NCI-H345 treated with DMSO at 0.1 percent for 48 hours (cell line): ENCODE results near the gene PRKN.

ENCODE experiments used
- DNase-seq: peaks from one replicate; lab custom pipeline; 2025; ENCODE audit not compliant: unreplicated experiment; lab: John Stamatoyannopoulos, UW

The PRKN gene

GRCh38 chr6:162331911-162332310, 395.7 kb downstream of the PRKN start:
- no peak for DNase-seq

DNA sequence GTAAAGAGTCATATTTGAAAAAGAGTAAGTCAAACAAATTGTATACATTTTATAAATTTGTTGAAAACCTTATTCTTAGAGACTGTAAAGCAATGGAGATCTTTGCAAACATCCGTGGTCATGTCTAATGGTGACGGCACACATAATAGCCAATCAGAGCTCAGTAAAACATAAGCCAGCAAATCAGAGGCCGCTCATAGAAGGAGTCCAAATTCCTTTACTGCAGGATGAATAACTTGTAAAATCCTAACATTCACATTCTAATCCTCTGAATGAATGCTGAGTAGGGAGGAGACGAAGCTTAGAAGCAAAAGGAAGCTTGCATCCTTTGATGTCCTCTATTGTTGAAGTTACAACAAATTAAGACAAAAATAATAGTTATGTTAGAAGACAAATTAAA, 401.7 kb downstream of the PRKN start:
- no peak for DNase-seq

DNA sequence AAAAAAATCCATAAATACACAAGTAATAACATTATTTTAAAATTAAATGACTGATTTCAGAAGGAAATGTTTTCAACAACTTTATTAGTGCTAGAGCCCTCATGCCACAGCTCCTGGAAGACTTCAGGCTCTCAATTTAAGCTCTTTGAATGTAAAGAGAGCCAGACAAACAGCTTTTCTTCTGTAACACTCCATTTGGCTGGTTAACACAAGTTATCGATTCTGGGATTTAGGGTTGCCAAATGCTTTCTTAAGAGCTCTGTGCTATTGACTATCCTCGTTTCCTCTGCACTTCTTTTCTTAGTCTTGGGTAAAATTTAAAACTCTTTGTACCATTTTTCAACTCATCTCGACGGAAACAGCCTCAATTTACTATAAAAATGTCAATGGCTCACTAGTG, 402.5 kb downstream of the PRKN start:
- no peak for DNase-seq

- no peak for DNase-seq
These were observed 412.3 kb downstream of the PRKN start for GRCh38 chr6:162315291-162315690.

DNA sequence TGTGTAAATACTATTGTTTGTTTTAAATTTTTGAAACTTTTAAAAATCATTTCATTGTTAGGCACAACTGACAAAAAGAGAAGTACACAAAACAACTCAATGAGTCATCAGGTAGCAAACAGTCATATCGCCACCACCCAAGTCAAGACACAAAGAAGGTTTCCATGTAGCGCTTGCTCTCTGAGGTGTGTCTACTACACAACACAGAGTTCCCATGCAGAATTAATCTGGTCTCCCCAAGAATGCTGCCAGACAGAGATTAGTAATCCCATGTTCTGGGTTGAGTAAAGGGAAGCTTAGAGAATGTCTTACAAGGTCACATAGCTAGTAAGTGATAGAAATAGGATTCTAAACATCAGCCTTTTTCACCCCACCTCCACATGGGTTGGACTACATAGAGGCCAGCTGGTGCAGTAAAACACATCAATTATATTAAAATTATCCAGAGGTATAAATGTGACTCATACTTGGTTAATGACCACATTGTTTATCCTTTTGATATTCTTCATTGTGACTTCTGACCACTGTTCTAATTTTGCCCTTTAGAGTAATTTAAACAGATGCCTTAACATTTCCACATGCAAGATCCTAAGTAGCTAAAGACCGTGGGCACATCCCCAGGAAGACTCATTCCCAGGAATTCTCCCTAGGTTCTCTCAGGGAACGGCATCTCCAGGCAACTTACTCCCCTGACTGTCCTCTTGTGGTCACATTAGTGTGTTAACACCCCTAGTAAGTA, 413.5 kb downstream of the PRKN start:
- DNase-seq: no peak

DNA sequence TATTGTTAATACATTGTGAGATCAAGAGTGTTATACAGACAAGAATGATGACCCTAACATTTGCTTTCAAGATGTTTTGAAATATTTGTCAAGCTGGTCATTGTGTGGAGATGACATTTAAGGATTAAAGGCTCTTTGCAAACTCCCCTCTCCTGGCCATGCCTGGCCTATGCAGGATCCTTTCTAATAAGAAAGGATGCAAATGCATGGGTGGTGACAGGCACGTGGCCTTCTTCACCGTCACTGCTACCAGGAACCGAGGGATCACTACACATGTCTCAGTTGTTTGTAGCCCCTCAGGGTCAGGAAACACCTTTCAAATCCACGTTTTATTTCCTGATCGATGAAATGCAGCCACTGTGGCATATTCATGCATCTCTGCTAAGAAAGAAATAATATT, 419.7 kb downstream of the PRKN start:
- no peak for DNase-seq

DNA sequence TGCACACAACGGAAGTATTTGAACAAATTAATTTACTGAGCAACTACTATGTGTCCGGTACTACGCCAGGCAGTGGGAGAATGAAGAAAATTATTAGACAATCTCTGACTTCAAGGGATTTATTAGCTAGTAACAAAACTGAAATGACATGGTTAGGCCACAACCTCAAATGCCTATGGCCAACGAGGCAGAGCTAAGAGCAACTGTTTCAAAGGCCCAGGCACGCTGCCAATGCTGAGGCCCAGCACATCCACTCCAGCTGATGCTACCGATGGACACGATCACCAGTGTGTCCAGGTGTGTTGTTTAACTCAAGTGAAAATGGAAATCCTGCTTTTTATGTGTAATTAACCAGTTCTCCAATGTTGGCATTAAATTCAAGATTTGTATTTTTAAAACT, 420.9 kb downstream of the PRKN start:
- no peak for DNase-seq

- no peak for DNase-seq
These were observed 426.4 kb downstream of the PRKN start for GRCh38 chr6:162301128-162301527.

- no peak for DNase-seq
These were observed 433.5 kb downstream of the PRKN start for GRCh38 chr6:162294029-162294428.

- DNase-seq: no peak
These were observed 434.7 kb downstream of the PRKN start for GRCh38 chr6:162292915-162293314.

DNA sequence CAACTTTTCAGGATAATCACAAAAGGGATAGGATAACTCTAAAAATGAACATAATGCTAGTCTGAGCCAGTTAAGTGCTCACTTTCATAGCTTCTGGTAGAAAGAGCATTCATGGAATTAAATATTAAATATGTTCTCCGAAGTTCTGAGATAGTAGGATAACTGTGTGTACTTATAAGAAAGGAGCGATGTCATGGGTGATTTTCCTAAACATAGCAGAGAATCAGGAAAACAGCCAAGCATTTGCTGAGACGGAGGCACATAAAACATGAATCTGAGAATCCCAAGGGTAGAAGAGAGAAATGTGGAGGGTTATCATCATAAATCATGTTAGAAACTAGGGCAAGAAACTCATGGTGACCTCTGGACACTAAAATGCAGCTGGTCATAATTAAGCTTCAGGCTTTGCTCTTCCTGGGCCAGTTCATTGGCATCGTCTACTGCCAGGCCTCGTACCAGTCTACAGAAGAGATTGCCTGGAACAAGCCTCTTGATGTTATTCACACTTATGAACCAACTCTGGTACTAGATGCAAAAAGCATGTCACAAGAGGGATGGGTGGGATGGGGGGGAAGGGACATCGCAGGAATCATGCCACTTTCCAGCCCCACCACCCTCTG, 436.6 kb downstream of the PRKN start:
- DNase-seq: no peak

- DNase-seq: no peak
These were observed 437.6 kb downstream of the PRKN start for GRCh38 chr6:162289972-162290371.

- no peak for DNase-seq
These were observed 453.6 kb downstream of the PRKN start for GRCh38 chr6:162273986-162274385.

GRCh38 chr6:162271922-162272321, 455.6 kb downstream of the PRKN start:
- DNase-seq: no peak

DNA sequence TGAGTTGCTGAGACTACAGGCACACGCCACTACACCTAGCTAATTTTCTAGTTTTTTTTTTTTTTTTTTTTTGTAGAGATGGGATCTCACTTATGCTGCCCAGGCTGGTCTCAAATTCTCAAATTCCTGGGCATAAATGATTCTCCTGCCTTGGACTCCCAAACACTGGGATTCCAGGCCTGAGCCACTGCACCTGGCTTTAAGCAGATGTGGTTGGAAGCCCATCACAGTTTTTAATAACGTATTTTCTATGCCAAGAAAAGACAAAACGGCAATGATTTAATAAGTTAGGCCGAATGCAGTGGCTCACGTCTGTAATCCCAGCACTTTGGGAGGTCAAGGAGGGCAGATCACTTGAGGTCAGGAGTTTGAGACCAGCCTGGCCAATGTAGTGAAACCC, 456.6 kb downstream of the PRKN start:
- DNase-seq: no peak

DNA sequence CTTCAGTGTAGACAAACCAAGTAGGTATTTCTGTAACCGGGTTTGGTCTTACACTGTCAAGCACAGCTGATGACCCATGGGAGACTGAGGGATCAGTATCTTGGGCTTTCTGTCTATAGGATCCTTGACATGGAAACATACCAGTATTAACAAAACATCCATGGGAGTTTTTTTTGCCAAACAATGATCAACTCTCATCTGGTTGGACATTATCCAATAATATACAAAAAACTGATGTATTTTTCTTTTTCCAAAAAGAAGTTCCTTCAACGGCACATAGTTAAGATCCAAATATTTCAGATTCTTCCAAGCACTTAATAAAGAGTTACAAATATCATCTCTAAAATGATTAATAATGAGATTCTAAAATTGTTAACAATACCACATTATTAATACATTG, 459.9 kb downstream of the PRKN start:
- DNase-seq: no peak

DNA sequence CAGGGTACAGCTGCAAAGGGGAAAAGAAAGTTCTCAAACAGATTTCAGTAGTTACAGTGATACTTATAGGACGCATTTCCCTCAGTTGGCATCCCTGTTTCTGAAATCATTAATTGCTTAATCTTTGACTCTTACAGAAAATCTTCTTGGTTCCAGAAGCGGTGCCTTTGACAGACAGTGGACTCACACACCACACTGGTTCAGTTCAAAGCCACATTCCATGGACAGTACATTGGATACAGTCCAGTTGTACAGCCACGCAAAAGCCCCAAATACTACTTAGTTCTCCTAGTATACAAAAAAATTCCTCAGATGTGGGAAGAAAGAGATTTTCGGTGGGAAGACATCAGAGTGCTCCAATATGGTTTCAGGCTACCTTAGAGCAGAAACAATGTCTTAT, 460.4 kb downstream of the PRKN start:
- DNase-seq: no peak

DNA sequence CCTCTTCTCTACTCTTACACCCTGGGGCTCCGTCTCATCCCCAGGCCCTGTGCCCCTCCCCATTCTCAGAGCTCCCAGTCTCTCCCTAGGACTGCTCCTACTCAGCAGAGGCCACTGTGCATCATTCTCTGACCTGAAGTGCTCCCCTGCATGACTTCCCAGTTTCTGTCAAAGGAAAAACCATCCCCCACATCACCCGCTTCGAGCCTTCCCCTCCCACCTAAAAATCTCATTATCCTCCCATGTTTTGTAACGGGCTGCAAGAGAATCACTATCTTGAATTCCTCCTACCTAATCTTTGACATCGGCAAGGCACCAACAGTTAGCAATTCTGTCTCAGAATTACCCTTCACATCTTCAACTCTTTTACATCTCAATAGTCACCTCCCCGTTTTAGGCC, 463.0 kb downstream of the PRKN start:
- DNase-seq: no peak

- no peak for DNase-seq
These were observed 464.9 kb downstream of the PRKN start for GRCh38 chr6:162262466-162263196.

DNA sequence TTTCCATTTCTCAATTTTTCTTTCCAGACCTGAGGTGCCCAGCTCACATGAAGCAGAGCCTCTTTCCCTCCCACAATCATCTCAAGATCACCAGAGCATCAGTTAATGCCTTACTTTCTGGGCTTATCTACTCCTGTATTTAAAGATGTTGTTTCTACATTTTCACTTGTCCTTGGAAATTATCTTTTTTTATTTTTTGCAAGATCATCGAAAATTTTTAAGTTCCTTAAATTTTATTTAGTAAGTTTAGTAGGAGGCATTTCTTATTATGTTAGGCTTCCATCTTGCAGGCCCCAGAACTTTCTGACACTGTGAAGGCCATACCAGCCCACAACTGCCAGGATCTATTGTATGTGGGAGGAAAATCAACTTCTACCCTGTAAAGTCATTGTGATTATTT, 466.0 kb downstream of the PRKN start:
- no peak for DNase-seq

DNA sequence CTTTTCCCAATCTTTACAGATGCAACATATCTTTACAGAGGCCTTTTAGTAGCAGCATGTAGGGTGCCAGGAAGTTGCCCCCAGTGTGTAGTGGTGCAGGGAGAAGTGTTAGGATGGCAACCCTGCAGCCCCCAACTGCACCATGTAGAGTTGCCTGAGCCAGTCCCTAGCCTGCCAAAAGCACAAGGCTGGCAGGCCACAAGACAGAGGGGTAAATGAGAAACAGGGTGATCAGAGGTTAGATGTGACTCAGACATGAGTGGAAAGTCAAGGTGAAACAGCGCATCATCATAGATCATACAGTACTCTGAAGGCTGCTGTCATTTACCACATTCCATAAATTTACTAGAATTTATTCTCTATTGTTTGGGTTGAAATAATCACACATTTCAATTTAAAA, 467.5 kb downstream of the PRKN start:
- DNase-seq: no peak

- DNase-seq: no peak
These were observed 468.9 kb downstream of the PRKN start for GRCh38 chr6:162258647-162259046.
